ENCODE data around the gene MIA. TPM values are rescaled to one million over a fixed set of nuclear protein-coding genes. Genes with fewer than 3 reads are reported as not detected.

The MIA gene
- total and polyA plus RNA-seq, 2 of the 8 experiments (the other 6 are each of a cell fraction or from before 2014, with no cell fraction given), result not detected

- 83% methylated on average over 3 of the region's 4 CpGs; no CpG with 5 or more reads in 1 of the 2 experiments for WGBS, 2 experiments (ENCODE audit: extremely low coverage in 1 of 2, insufficient coverage in 1 of 2, insufficient read length in 1 of 2, insufficient replicate concordance in 2 of 2, low coverage in 1 of 2, low lambda C conversion rate in 2 of 2, missing lambda C conversion rate in 1 of 2)
Observed at GRCh38 chr19:40813182-40813581, 37.9 kb downstream of the MIA start.

More at GRCh38 chr19:40813182-40813581, 37.9 kb downstream of the MIA start:
- Histone ChIP-seq H3K18ac (ENCODE audit: extremely low read depth, low read length) (no peak overlapping the region), H2AK5ac (ENCODE audit: low read depth, low read length) (no peak overlapping the region), H2BK15ac (ENCODE audit: low read length) (no peak overlapping the region), H4K20me1 (replicated peaks in 1 of 2; ENCODE audit: control insufficient read depth in 1 of 2, insufficient read depth in 2 of 2, low read length in 2 of 2) (peaks cover 11% of the 10 kb centered on the region in 2 experiments), H3K4me1 (replicated peaks in 1 of 4; ENCODE audit: control insufficient read depth in 3 of 4, insufficient read depth in 4 of 4, low read length in 3 of 4) (peaks cover 2 to 14% (median 6%) of the 10 kb centered on the region in 4 experiments; a peak in 6 of 7 replicates), H2AFZ (ENCODE audit: low read length) (no peak overlapping the region), H3K9me3 (ENCODE audit: insufficient read depth in 2 of 2, low read depth in 1 of 2, low read length in 1 of 2) (no peaks in the 10 kb centered on the region), H4K8ac (ENCODE audit: extremely low read depth, insufficient read depth, low read length) (peak overlapping the region; percentile 63; the same call in 1 of the 2 replicates), H3K23ac (ENCODE audit: insufficient read length) (no peak overlapping the region), H4K5ac (ENCODE audit: insufficient read length, low read depth, low read length) (no peak overlapping the region), H3K56ac (replicated peaks; ENCODE audit: insufficient read length, low read depth, low read length) (no peak overlapping the region), H2BK120ac (replicated peaks; ENCODE audit: low read depth, low read length) (no peak overlapping the region), H3K4me3 (ENCODE audit: extremely low read depth in 1 of 4, insufficient read depth in 2 of 4, low read depth in 3 of 4, low read length in 4 of 4) (no peak overlapping the region), H2BK20ac (ENCODE audit: low read length) (no peak overlapping the region), H3K9ac (replicated peaks in 1 of 4; ENCODE audit: extremely low read depth in 1 of 4, low read depth in 3 of 4, low read length in 3 of 4) (no peak overlapping the region), H3K27ac (ENCODE audit: low read depth, low read length) (no peak overlapping the region), H3K79me1 (ENCODE audit: low read depth, low read length) (peaks cover 4% of the 10 kb centered on the region; the same call in 1 of the 2 replicates), H3K4ac (replicated peaks; ENCODE audit: insufficient read length, low read depth, low read length) (no peak overlapping the region), H3K36me3 (ENCODE audit: control insufficient read depth in 2 of 4, insufficient read depth in 4 of 4, low read length in 3 of 4) (peaks cover 0 to 6% (median 5%) of the 10 kb centered on the region in 4 experiments; a peak in 5 of 8 replicates), H3K27me3 (replicated peaks in 1 of 4; ENCODE audit: control insufficient read depth in 3 of 4, extremely low read depth in 1 of 4, insufficient read depth in 3 of 4, low read length in 3 of 4) (peaks cover 0 to 3% (median 1%) of the 10 kb centered on the region in 4 experiments; a peak in 3 of 7 replicates), H3K4me2 (ENCODE audit: insufficient read depth in 1 of 2, low read depth in 2 of 2, low read length in 2 of 2) (no peak overlapping the region; a peak in 1 of 4 replicates), H3K79me2 (ENCODE audit: control insufficient read depth in 1 of 2, insufficient read depth in 2 of 2, low read length in 2 of 2) (0 out of 4 replicates have a peak, but pooled peaks cover 0 to 5% of the 10 kb centered on the region in 2 experiments), H2BK12ac (ENCODE audit: low read depth, low read length) (no peak overlapping the region), H2BK5ac (ENCODE audit: low read depth, low read length) (no peak overlapping the region), H3K23me2 (ENCODE audit: low read depth, low read length) (peaks cover 12% of the 10 kb centered on the region; the same call in 1 of the 2 replicates), H3K14ac (ENCODE audit: insufficient read length) (no peak overlapping the region), H4K91ac (replicated peaks; ENCODE audit: insufficient read length, low read length) (no peak overlapping the region)
- DNase-seq (ENCODE audit: low read depth in 1 of 2, low spot score in 2 of 2), result no peak
- no peak for FAIRE-seq
- TF ChIP-seq ZNF274 (IDR thresholded peaks at IDR 0.05; ENCODE audit: borderline replicate concordance, extremely low read depth, low read length), result no peak
- TF ChIP-seq CBX5 (IDR thresholded peaks at IDR 0.05; ENCODE audit: low read depth, low read length), result no peak
- no peak for TF ChIP-seq SAP30 (IDR thresholded peaks at IDR 0.05; ENCODE audit: insufficient read depth, insufficient replicate concordance, low read length)
- POLR2A ChIA-PET (ENCODE audit: partially characterized antibody), result no interaction called here
- CTCF ChIA-PET (ENCODE audit: partially characterized antibody), result interaction anchor here (0.6 kb wide), 1 partner anchor 449 kb away, joined by 3 read pairs; no protein-coding TSS in a partner anchor

Data from H1 (cell line).